H1 (cell line): ENCODE data around the gene STK26. TPM values are rescaled to one million over a fixed set of nuclear protein-coding genes. Genes with fewer than 3 reads are reported as not detected.

Experiments used
- TEAD4 ChIP-seq: IDR thresholded peaks from 2 replicates; pipeline ENCODE4 v1.6.1; 2012; ENCODE audit warnings: low read depth, low read length, inconsistent platforms, mixed read lengths
- polyA plus RNA-seq, 7 experiments: library from polyadenylated mRNA; depleted of rRNA in 3 of 7; stranded (reverse) in 5 of 7; unstranded in 2 of 7; fragments of >200 nt in 5 of 7; fragments of 200-250 nt in 2 of 7; gene quantifications; 1 replicate in 5 of 7; 2 replicates in 1 of 7; 4 replicates in 1 of 7; pipeline versions ENCODE4 v1.2.1 to v1.2.3, GENCODE V29; 2011 to 2013; ENCODE audit warnings: missing spikeins in 2 of 7, mixed read lengths in 2 of 7
- total RNA-seq: library from RNA; stranded (reverse); fragmentation: NEBNext Ultra II Directional; extraction: Animal tissue kit (Norgen Biotek cat#: 25700); gene quantifications from 2 replicates; pipeline ENCODE4 v1.2.1, GENCODE V29; 2021

STK26 gene
- total and polyA plus RNA-seq, 2 of the 8 experiments (the other 6 are each of a cell fraction or from before 2014, with no cell fraction given): 24.2 to 98.2 TPM

GRCh38 chrX:132030264-132030663 lies 7.2 kb downstream of the STK26 start (continued):
- no peak for TF ChIP-seq TEAD4
- TF ChIP-seq, all 59 proteins: peak for 0
